Stimulated activated CD4-positive, alpha-beta T cell treated with anti-CD3 and anti-CD28 coated beads, Interleukin-12 subunit alpha, Interleukin-12 subunit beta, amount 100 ng/mL, for 4 hours (primary cell): ENCODE results near the gene FAM78A.

Source experiments
- DNase-seq: peaks from one replicate; pipeline ENCODE4 v3.0.0-alpha.2; 2020

Gene FAM78A

GRCh38 chr9:131302244-131303075 is 26.1 kb upstream of the FAM78A start:
- DNase-seq, result no peak

- DNase-seq, result no peak
Observed at GRCh38 chr9:131300444-131300843, 24.1 kb upstream of the FAM78A start.

- no peak for DNase-seq
Observed at GRCh38 chr9:131299961-131300347, 23.6 kb upstream of the FAM78A start.

- no peak for DNase-seq
Observed at GRCh38 chr9:131299346-131299960, 23.1 kb upstream of the FAM78A start.

GRCh38 chr9:131298816-131299215 is 22.5 kb upstream of the FAM78A start:
- DNase-seq, result no peak

GRCh38 chr9:131298341-131298740 is 22.0 kb upstream of the FAM78A start:
- DNase-seq, result no peak

- no peak for DNase-seq
Observed at GRCh38 chr9:131297903-131298302, 21.6 kb upstream of the FAM78A start.

GRCh38 chr9:131296906-131297500 is 20.7 kb upstream of the FAM78A start:
- DNase-seq, result no peak

- DNase-seq, result no peak
Observed at GRCh38 chr9:131296460-131296859, 20.1 kb upstream of the FAM78A start.

GRCh38 chr9:131292937-131293336 is 16.6 kb upstream of the FAM78A start:
- no peak for DNase-seq

GRCh38 chr9:131291795-131292315 is 15.5 kb upstream of the FAM78A start:
- no peak for DNase-seq

- DNase-seq, result no peak
Observed at GRCh38 chr9:131290767-131291370, 14.6 kb upstream of the FAM78A start.

- DNase-seq, result no peak
Observed at GRCh38 chr9:131290036-131290766, 13.9 kb upstream of the FAM78A start.

GRCh38 chr9:131289301-131290035 is 13.2 kb upstream of the FAM78A start, which contains the start of gene PLPP7:
PLPP7 (plus strand) TSS chr9:131289723; CDS start chr9:131289998, 275 bp downstream.
- no peak for DNase-seq

- no peak for DNase-seq
Observed at GRCh38 chr9:131288217-131288616, 11.9 kb upstream of the FAM78A start.

GRCh38 chr9:131287359-131287758 is 11.0 kb upstream of the FAM78A start:
- no peak for DNase-seq

GRCh38 chr9:131284856-131285255 is 8.5 kb upstream of the FAM78A start:
- no peak for DNase-seq

- no peak for DNase-seq
Observed at GRCh38 chr9:131282688-131283422, 6.5 kb upstream of the FAM78A start.

GRCh38 chr9:131282175-131282574 is 5.9 kb upstream of the FAM78A start:
- no peak for DNase-seq

GRCh38 chr9:131281119-131281965 is 5.0 kb upstream of the FAM78A start:
- DNase-seq, result no peak
